Effector memory CD8-positive, alpha-beta T cell (primary cell): Measurements from ENCODE around the gene CSPG4.
"Not testable (repeated sequence)": the region's sequence is repeated elsewhere in the genome, so short reads cannot be mapped to it uniquely, and the experiment has no call there.

ENCODE experiments used
- ATAC-seq: fragments of 150-1000 bp; cut with Tn5 transposase; replicated peaks from 2 replicates; pipeline ENCODE4 v1.10.0; 2021; ENCODE audit warnings: mild to moderate bottlenecking, moderate library complexity
- DNase-seq, 3 experiments: peaks; one replicate each; pipeline ENCODE4 v3.0.0; 2021
- H3K27ac Mint-ChIP-seq, 2 donors: one replicate each; pipeline ENCODE4 v1.8.0; 2022; ENCODE audit warnings: mild to moderate bottlenecking in 2 of 2, mixed read lengths in 2 of 2, moderate library complexity in 2 of 2
- H3K27me3 Mint-ChIP-seq, 2 donors: one replicate each; pipeline ENCODE4 v1.8.0; 2022; ENCODE audit warnings: mixed read lengths in 2 of 2
- H3K36me3 Mint-ChIP-seq: one replicate; pipeline ENCODE4 v1.8.0; 2022; ENCODE audit warnings: mild to moderate bottlenecking, moderate library complexity, mixed read lengths; ENCODE audit not compliant: insufficient read depth
- H3K4me1 Mint-ChIP-seq, 2 donors: one replicate each; pipeline ENCODE4 v1.8.0; 2022; ENCODE audit warnings: low read depth in 2 of 2, mixed read lengths in 2 of 2
- H3K4me3 Mint-ChIP-seq, 2 donors: one replicate each; pipeline ENCODE4 v1.8.0; 2022; ENCODE audit warnings: mild to moderate bottlenecking in 2 of 2, mixed read lengths in 2 of 2, moderate library complexity in 2 of 2
- H3K9me3 Mint-ChIP-seq, 2 donors: one replicate each; pipeline ENCODE4 v1.8.0; 2022; ENCODE audit warnings: mixed read lengths in 2 of 2

Gene CSPG4

GRCh38 chr15:75715312-75715832 lies 2.7 kb upstream of the CSPG4 start:
- not testable (repeated sequence) for H3K27ac Mint-ChIP-seq, H3K9me3 Mint-ChIP-seq, H3K4me3 Mint-ChIP-seq, H3K4me1 Mint-ChIP-seq, DNase-seq, ATAC-seq, H3K36me3 Mint-ChIP-seq
- peaks cover 6 to 46% of the 10 kb centered on the region in 2 donors for H3K27me3 Mint-ChIP-seq

- peaks cover 5 to 49% of the 10 kb centered on the region in 2 donors for H3K27me3 Mint-ChIP-seq
- H3K9me3 Mint-ChIP-seq, result no peaks in the 10 kb centered on the region
- H3K4me1 Mint-ChIP-seq, result peaks cover 0 to 2% of the 10 kb centered on the region in 2 donors
- no peak overlapping the region for H3K27ac Mint-ChIP-seq
- no peak for DNase-seq
- H3K36me3 Mint-ChIP-seq, result no peaks in the 10 kb centered on the region
- no peak overlapping the region for H3K4me3 Mint-ChIP-seq
- no peak for ATAC-seq
These were observed 1.5 kb upstream of the CSPG4 start for GRCh38 chr15:75714195-75714594.

- H3K27me3 Mint-ChIP-seq, result peaks cover 5 to 42% of the 10 kb centered on the region in 2 donors
- no peak for DNase-seq
- peaks cover 0 to 2% of the 10 kb centered on the region in 2 donors for H3K4me1 Mint-ChIP-seq
- H3K4me3 Mint-ChIP-seq, result no peak overlapping the region
- no peaks in the 10 kb centered on the region for H3K9me3 Mint-ChIP-seq
- no peak for ATAC-seq
- no peaks in the 10 kb centered on the region for H3K36me3 Mint-ChIP-seq
- H3K27ac Mint-ChIP-seq, result no peak overlapping the region
These were observed 769 bp upstream of the CSPG4 start for GRCh38 chr15:75713338-75713895.

- ATAC-seq, H3K4me1 Mint-ChIP-seq: not testable (repeated sequence)
- H3K27me3 Mint-ChIP-seq, result peaks cover 5 to 38% of the 10 kb centered on the region in 2 donors
These were observed 1.2 kb downstream of the CSPG4 start for GRCh38 chr15:75711495-75711894.

GRCh38 chr15:75710874-75711273 lies 1.8 kb downstream of the CSPG4 start:
- H3K27me3 Mint-ChIP-seq, result peaks cover 5 to 38% of the 10 kb centered on the region in 2 donors
- H3K27ac Mint-ChIP-seq, H3K4me1 Mint-ChIP-seq, H3K4me3 Mint-ChIP-seq, H3K36me3 Mint-ChIP-seq, H3K9me3 Mint-ChIP-seq, DNase-seq, ATAC-seq: not testable (repeated sequence)

More at GRCh38 chr15:75711495-75711894, 1.2 kb downstream of the CSPG4 start:
- not testable (repeated sequence) for H3K4me3 Mint-ChIP-seq, H3K27ac Mint-ChIP-seq, DNase-seq, H3K9me3 Mint-ChIP-seq, H3K36me3 Mint-ChIP-seq

GRCh38 chr15:75709458-75709857 lies 3.2 kb downstream of the CSPG4 start:
- not testable (repeated sequence) for H3K4me1 Mint-ChIP-seq, H3K4me3 Mint-ChIP-seq, H3K36me3 Mint-ChIP-seq, DNase-seq, H3K27ac Mint-ChIP-seq, ATAC-seq, H3K9me3 Mint-ChIP-seq
- peaks cover 5 to 36% of the 10 kb centered on the region in 2 donors for H3K27me3 Mint-ChIP-seq

GRCh38 chr15:75706682-75706954 lies 6.0 kb downstream of the CSPG4 start:
- Mint-ChIP-seq H3K4me3 (no peak overlapping the region), H3K27ac (no peak overlapping the region), H3K27me3 (peaks cover 5 to 14% of the 10 kb centered on the region in 2 donors), H3K4me1 (no peaks in the 10 kb centered on the region), H3K9me3 (no peaks in the 10 kb centered on the region), H3K36me3 (no peaks in the 10 kb centered on the region)
- no peak for DNase-seq
- no peak for ATAC-seq

GRCh38 chr15:75705854-75706681 lies 6.6 kb downstream of the CSPG4 start:
- Mint-ChIP-seq H3K27me3 (peaks cover 5 to 10% of the 10 kb centered on the region in 2 donors), H3K27ac (no peak overlapping the region)
- no peak for ATAC-seq

GRCh38 chr15:75705375-75705774 lies 7.3 kb downstream of the CSPG4 start:
- not testable (repeated sequence) for H3K27me3 Mint-ChIP-seq, H3K36me3 Mint-ChIP-seq, H3K4me1 Mint-ChIP-seq, DNase-seq, ATAC-seq, H3K4me3 Mint-ChIP-seq, H3K27ac Mint-ChIP-seq, H3K9me3 Mint-ChIP-seq

More at GRCh38 chr15:75705854-75706681, 6.6 kb downstream of the CSPG4 start:
- Mint-ChIP-seq H3K36me3 (no peaks in the 10 kb centered on the region), H3K4me3 (no peak overlapping the region), H3K4me1 (no peaks in the 10 kb centered on the region), H3K9me3 (no peaks in the 10 kb centered on the region)
- DNase-seq, result no peak

- no peaks in the 10 kb centered on the region for H3K9me3 Mint-ChIP-seq
- H3K4me1 Mint-ChIP-seq, result peaks cover 2 to 4% of the 10 kb centered on the region in 2 donors
- DNase-seq (no peak), ATAC-seq (no peak)
- H3K27ac Mint-ChIP-seq, result no peak overlapping the region
- H3K36me3 Mint-ChIP-seq, result no peaks in the 10 kb centered on the region
- H3K27me3 Mint-ChIP-seq, result peaks cover 0 to under 1% of the 10 kb centered on the region in 2 donors
- no peak overlapping the region for H3K4me3 Mint-ChIP-seq
These were observed 8.0 kb downstream of the CSPG4 start for GRCh38 chr15:75704618-75705017.

GRCh38 chr15:75704263-75704615 lies 8.4 kb downstream of the CSPG4 start:
- ATAC-seq (no peak), DNase-seq (no peak)
- Mint-ChIP-seq H3K27me3 (peaks cover 0 to 4% of the 10 kb centered on the region in 2 donors), H3K36me3 (no peaks in the 10 kb centered on the region), H3K9me3 (no peaks in the 10 kb centered on the region), H3K27ac (no peak overlapping the region), H3K4me1 (peaks cover 4% of the 10 kb centered on the region in 2 donors), H3K4me3 (no peak overlapping the region)

- H3K36me3 Mint-ChIP-seq, H3K9me3 Mint-ChIP-seq, DNase-seq, H3K27me3 Mint-ChIP-seq, H3K4me1 Mint-ChIP-seq, H3K27ac Mint-ChIP-seq, ATAC-seq, H3K4me3 Mint-ChIP-seq: not testable (repeated sequence)
These were observed 9.0 kb downstream of the CSPG4 start for GRCh38 chr15:75703440-75704262.

- H3K4me1 Mint-ChIP-seq, result peaks cover 4 to 8% of the 10 kb centered on the region in 2 donors
- H3K4me3 Mint-ChIP-seq, result no peak overlapping the region
- peaks cover 3 to 7% of the 10 kb centered on the region in 2 donors for H3K27me3 Mint-ChIP-seq
- no peak for ATAC-seq
- no peaks in the 10 kb centered on the region for H3K36me3 Mint-ChIP-seq
- H3K9me3 Mint-ChIP-seq, result no peaks in the 10 kb centered on the region
- H3K27ac Mint-ChIP-seq, result no peak overlapping the region
- no peak for DNase-seq
These were observed 10.2 kb downstream of the CSPG4 start for GRCh38 chr15:75702436-75702835.
